Adrenal gland (tissue), 5 donors: Measurements from ENCODE around the gene P2RX2.

Experiments used
- POLR2A ChIP-seq, 2 donors: fragments of 450-650 bp; IDR thresholded peaks; one replicate each; pipeline ENCODE4 v1.6.1; 2017; ENCODE audit warnings: antibody characterized with exemption in 2 of 2, mild to moderate bottlenecking in 2 of 2, moderate library complexity in 1 of 2
- TF ChIP-seq, protein P1 (sequence below), 6 experiments: fragments of 450-650 bp in 4 of 6; fragments of 200-600 bp in 2 of 6; sonication (generic) in 1 of 6; IDR thresholded peaks; 1 replicate in 5 of 6; 2 replicates in 1 of 6; pipeline versions ENCODE4 v1.5.1 to v1.8.0; 2016 to 2021; ENCODE audit warnings: antibody characterized with exemption in 6 of 6, mild to moderate bottlenecking in 2 of 6, moderate library complexity in 1 of 6
- donor health status: DM: no; HTN: no; CAD: no.

DNA sequence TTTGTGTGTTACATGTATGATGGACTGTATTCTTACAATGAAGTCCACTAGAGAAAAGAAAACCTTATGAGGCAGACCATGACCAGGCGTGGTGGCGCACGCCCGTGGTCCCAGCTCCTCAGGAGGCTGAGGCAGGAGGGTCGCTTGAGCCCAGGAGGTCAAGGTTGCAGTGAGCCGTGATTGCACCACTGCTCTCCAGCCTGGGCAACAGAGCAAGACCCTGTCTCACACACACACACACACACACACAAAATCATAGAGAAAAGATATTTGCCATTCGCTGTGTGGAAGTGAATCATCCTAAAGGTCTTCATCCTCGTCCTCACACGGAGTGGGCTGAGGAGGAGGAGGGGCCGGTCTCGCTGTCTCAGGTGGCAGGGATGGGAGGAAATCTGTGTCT, 40.5 kb upstream of the P2RX2 start:
- TF ChIP-seq, protein P1, sequence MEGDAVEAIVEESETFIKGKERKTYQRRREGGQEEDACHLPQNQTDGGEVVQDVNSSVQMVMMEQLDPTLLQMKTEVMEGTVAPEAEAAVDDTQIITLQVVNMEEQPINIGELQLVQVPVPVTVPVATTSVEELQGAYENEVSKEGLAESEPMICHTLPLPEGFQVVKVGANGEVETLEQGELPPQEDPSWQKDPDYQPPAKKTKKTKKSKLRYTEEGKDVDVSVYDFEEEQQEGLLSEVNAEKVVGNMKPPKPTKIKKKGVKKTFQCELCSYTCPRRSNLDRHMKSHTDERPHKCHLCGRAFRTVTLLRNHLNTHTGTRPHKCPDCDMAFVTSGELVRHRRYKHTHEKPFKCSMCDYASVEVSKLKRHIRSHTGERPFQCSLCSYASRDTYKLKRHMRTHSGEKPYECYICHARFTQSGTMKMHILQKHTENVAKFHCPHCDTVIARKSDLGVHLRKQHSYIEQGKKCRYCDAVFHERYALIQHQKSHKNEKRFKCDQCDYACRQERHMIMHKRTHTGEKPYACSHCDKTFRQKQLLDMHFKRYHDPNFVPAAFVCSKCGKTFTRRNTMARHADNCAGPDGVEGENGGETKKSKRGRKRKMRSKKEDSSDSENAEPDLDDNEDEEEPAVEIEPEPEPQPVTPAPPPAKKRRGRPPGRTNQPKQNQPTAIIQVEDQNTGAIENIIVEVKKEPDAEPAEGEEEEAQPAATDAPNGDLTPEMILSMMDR (IDR thresholded peaks at IDR 0.05): no peak
- TF ChIP-seq POLR2A (IDR thresholded peaks at IDR 0.05): no peak
